Osteocyte (in vitro differentiated cells): ENCODE data around the gene CDH13. TPM values are rescaled to one million over a fixed set of nuclear protein-coding genes. Genes with fewer than 3 reads are reported as not detected.

ENCODE experiments used
- DNase-seq: peaks from one replicate; pipeline ENCODE4 v3.0.0; 2021; ENCODE audit warnings: mixed read lengths; ENCODE audit not compliant: unreplicated experiment; ENCODE audit errors: extremely low spot score
- H3K27ac Mint-ChIP-seq: one replicate; pipeline ENCODE4 v1.8.0; 2021; ENCODE audit warnings: mild to moderate bottlenecking, mixed read lengths; ENCODE audit not compliant: unreplicated experiment
- H3K27me3 Mint-ChIP-seq: one replicate; pipeline ENCODE4 v1.8.0; 2021; ENCODE audit warnings: mixed read lengths; ENCODE audit not compliant: unreplicated experiment
- H3K36me3 Mint-ChIP-seq: one replicate; pipeline ENCODE4 v1.8.0; 2021; ENCODE audit warnings: mixed read lengths; ENCODE audit not compliant: unreplicated experiment
- H3K4me1 Mint-ChIP-seq: one replicate; pipeline ENCODE4 v1.8.0; 2021; ENCODE audit warnings: mixed read lengths; ENCODE audit not compliant: unreplicated experiment
- H3K4me3 Mint-ChIP-seq: one replicate; pipeline ENCODE4 v1.8.0; 2021; ENCODE audit warnings: mild to moderate bottlenecking, moderate library complexity, mixed read lengths; ENCODE audit not compliant: unreplicated experiment
- H3K9me3 Mint-ChIP-seq: one replicate; pipeline ENCODE4 v1.8.0; 2021; ENCODE audit warnings: mixed read lengths; ENCODE audit not compliant: unreplicated experiment
- CTCF ChIP-seq: fragments of 200-600 bp; sonication (generic); IDR thresholded peaks from 2 replicates; pipeline ENCODE4 v1.5.0; 2021; ENCODE audit warnings: antibody characterized with exemption, mild to moderate bottlenecking, moderate library complexity
- total RNA-seq: library from RNA; stranded (reverse); gene quantifications from 2 replicates; pipeline ENCODE4 v1.2.1, GENCODE V29; 2021

Gene CDH13
- total RNA-seq, 1 donor from 2014 or later, result 27.0 TPM

DNA sequence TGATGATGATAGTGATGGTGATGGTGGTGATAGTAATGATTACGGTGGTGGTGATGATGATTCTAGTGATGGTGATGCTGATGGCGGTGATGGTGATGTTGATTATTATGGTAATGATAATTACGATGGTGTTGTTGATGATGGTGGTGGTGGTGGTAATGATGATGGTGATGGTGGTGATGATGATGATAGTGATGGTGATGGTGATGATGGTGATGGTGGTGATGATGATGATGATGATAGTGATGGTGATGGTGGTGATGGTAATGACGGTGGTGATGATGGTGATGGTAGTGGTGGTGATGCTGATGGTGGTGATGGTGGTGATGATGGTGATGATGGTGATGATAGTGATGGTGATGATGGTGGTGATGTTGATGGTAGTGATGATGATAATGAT, 370.0 kb downstream of the CDH13 start:
- Mint-ChIP-seq H3K4me3 (no peak overlapping the region), H3K9me3 (no peaks in the 10 kb centered on the region), H3K27ac (no peak overlapping the region), H3K36me3 (no peaks in the 10 kb centered on the region), H3K4me1 (no peaks in the 10 kb centered on the region), H3K27me3 (no peaks in the 10 kb centered on the region)
- no peak for DNase-seq
- no peak for TF ChIP-seq CTCF

GRCh38 chr16:82999711-83000110, 372.9 kb downstream of the CDH13 start:
- TF ChIP-seq CTCF, result no peak
- no peaks in the 10 kb centered on the region for H3K27me3 Mint-ChIP-seq
- H3K36me3 Mint-ChIP-seq, result no peaks in the 10 kb centered on the region
- H3K4me1 Mint-ChIP-seq, result peaks cover 15% of the 10 kb centered on the region
- no peak for DNase-seq
- H3K27ac Mint-ChIP-seq, result no peak overlapping the region
- no peaks in the 10 kb centered on the region for H3K9me3 Mint-ChIP-seq
- H3K4me3 Mint-ChIP-seq, result no peak overlapping the region

GRCh38 chr16:83002351-83003334, 375.9 kb downstream of the CDH13 start:
- no peak for DNase-seq
- TF ChIP-seq CTCF, result no peak
- Mint-ChIP-seq H3K9me3 (no peaks in the 10 kb centered on the region), H3K4me1 (peaks cover 15% of the 10 kb centered on the region), H3K36me3 (no peaks in the 10 kb centered on the region), H3K27ac (peak overlapping the region; percentile 24), H3K4me3 (no peak overlapping the region), H3K27me3 (no peaks in the 10 kb centered on the region)

DNA sequence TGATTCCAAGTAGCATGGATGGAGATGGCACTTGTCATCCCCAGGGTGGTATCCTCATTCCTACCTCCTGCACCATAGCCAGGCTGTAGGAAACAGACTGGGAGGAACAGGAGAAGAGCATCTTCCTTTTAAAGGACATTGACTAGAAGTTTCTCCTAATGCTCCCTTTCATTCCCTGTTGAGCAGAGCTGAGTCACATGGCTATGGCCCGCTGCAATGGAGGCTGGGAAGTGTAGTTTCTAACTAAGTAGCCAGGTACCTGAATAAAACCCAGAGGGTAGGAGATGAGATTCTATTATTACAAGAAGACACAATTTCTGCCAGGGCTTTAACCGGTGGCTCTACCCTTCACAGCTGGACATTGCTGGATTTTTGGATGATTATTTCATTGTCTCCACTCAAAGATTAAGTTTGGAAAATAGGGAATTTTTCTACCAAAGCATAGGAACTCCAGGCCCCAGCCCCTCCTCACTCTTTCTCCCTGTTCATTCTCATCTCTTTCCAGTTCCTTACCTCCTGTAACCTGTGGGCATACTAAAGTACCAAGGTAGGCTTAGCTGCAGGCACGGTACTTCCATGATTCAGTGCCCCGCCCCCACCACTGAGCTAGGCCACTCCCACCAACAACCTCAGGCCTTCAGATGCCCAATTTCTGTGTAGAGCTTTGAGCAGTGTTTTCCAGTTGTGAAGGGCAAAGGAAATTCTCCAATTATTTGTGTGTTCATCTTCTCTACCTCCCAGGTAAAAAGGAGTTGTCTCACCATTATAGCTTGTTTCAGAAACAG, 378.3 kb downstream of the CDH13 start:
- Mint-ChIP-seq H3K9me3 (no peaks in the 10 kb centered on the region), H3K27me3 (no peaks in the 10 kb centered on the region), H3K27ac (no peak overlapping the region), H3K4me1 (peaks cover 17% of the 10 kb centered on the region), H3K36me3 (no peaks in the 10 kb centered on the region), H3K4me3 (no peak overlapping the region)
- DNase-seq, result no peak
- TF ChIP-seq CTCF, result no peak
